ENCODE data around the gene TMEM272.

The TMEM272 gene

GRCh38 chr13:51849145-51850101, 4.4 kb upstream of the TMEM272 start:
- DNase-seq = no peak

GRCh38 chr13:51848674-51849073, 3.7 kb upstream of the TMEM272 start:
- DNase-seq = no peak

GRCh38 chr13:51846756-51847155, 1.8 kb upstream of the TMEM272 start:
- DNase-seq = no peak

- no peak for DNase-seq
These were observed 769 bp upstream of the TMEM272 start for GRCh38 chr13:51845574-51846318.

- DNase-seq = no peak
These were observed 1.4 kb downstream of the TMEM272 start for GRCh38 chr13:51843529-51843928.

- DNase-seq = no peak
These were observed 3.2 kb downstream of the TMEM272 start for GRCh38 chr13:51841732-51842131.

GRCh38 chr13:51840917-51841316, 4.1 kb downstream of the TMEM272 start:
- DNase-seq = no peak

- no peak for DNase-seq
These were observed 5.1 kb downstream of the TMEM272 start for GRCh38 chr13:51839711-51840540.

- DNase-seq = no peak
These were observed 6.6 kb downstream of the TMEM272 start for GRCh38 chr13:51838240-51838846.

GRCh38 chr13:51837016-51837415, 8.0 kb downstream of the TMEM272 start:
- DNase-seq = no peak

- no peak for DNase-seq
These were observed 10.3 kb downstream of the TMEM272 start for GRCh38 chr13:51834581-51835171.

GRCh38 chr13:51833980-51834379, 11.0 kb downstream of the TMEM272 start:
- no peak for DNase-seq

GRCh38 chr13:51832471-51833152, 12.4 kb downstream of the TMEM272 start:
- DNase-seq = no peak

- no peak for DNase-seq
These were observed 13.5 kb downstream of the TMEM272 start for GRCh38 chr13:51831519-51831918.

- DNase-seq = no peak
These were observed 15.4 kb downstream of the TMEM272 start for GRCh38 chr13:51829568-51829899.

- DNase-seq = no peak
These were observed 16.0 kb downstream of the TMEM272 start for GRCh38 chr13:51828730-51829567.

- no peak for DNase-seq
These were observed 17.7 kb downstream of the TMEM272 start for GRCh38 chr13:51827254-51827653.

GRCh38 chr13:51826606-51827005, 18.4 kb downstream of the TMEM272 start:
- DNase-seq = no peak

- DNase-seq = no peak
These were observed 19.2 kb downstream of the TMEM272 start for GRCh38 chr13:51825681-51826254.

GRCh38 chr13:51825165-51825592, 19.8 kb downstream of the TMEM272 start:
- DNase-seq = no peak
